Prostate gland (tissue), 2 donors: ENCODE data around the gene RNU6-1.

Source experiments
- CTCF ChIP-seq, 4 experiments: fragments of 200-600 bp in 2 of 4; fragments of 450-650 bp in 2 of 4; sonication (generic) in 2 of 4; IDR thresholded peaks; 1 replicate in 3 of 4; 2 replicates in 1 of 4; pipeline ENCODE4 v1.5.1; 2016 to 2019; ENCODE audit warnings: antibody characterized with exemption in 4 of 4, mild to moderate bottlenecking in 2 of 4, moderate library complexity in 2 of 4
- POLR2A ChIP-seq: fragments of 450-650 bp; IDR thresholded peaks from one replicate; pipeline ENCODE4 v1.6.1; 2016; ENCODE audit warnings: antibody characterized with exemption, mild to moderate bottlenecking

GRCh38 chr15:67831363-67831762, 8.5 kb downstream of the RNU6-1 start:
- TF ChIP-seq CTCF (IDR thresholded peaks at IDR 0.05) (no peak), POLR2A (no peak)
